HEK293T (cell line): ENCODE results near the gene IFIH1.

Source experiments
- CTCF ChIA-PET: fragments of 350-600 bp; formaldehyde crosslinking; extraction: SDS; loops from one replicate; lab custom pipeline; 2021; ENCODE audit warnings: antibody characterized with exemption, inconsistent platforms; lab: Yijun Ruan, JAX
- POLR2A ChIA-PET: fragments of 350-600 bp; formaldehyde crosslinking; extraction: SDS; loops from one replicate; lab custom pipeline; 2020; ENCODE audit warnings: antibody characterized with exemption, inconsistent platforms; lab: Yijun Ruan, JAX
- DNase-seq: peaks from one replicate; pipeline ENCODE4 v3.0.0; 2012; ENCODE audit warnings: mixed read lengths; ENCODE audit errors: extremely low spot score
- ARNT ChIP-seq: fragments of 450-650 bp; IDR thresholded peaks from 2 replicates; pipeline ENCODE4 v1.6.1; 2017; ENCODE audit warnings: mild to moderate bottlenecking
- BHLHE40 ChIP-seq: fragments of 450-650 bp; IDR thresholded peaks from 2 replicates; pipeline ENCODE4 v1.6.1; 2016; ENCODE audit warnings: mild to moderate bottlenecking, moderate library complexity, borderline replicate concordance
- CTBP1 ChIP-seq: fragments of 450-650 bp; IDR thresholded peaks from 2 replicates; pipeline ENCODE4 v1.6.1; 2016; ENCODE audit warnings: borderline replicate concordance
- ELF4 ChIP-seq: fragments of 450-650 bp; IDR thresholded peaks from 2 replicates; pipeline ENCODE4 v1.6.1; 2017; ENCODE audit warnings: antibody characterized with exemption
- FOXA1 ChIP-seq: fragments of 450-650 bp; IDR thresholded peaks from 2 replicates; pipeline ENCODE4 v1.6.1; 2016; ENCODE audit warnings: mild to moderate bottlenecking
- FOXK2 ChIP-seq: fragments of 450-650 bp; IDR thresholded peaks from 2 replicates; pipeline ENCODE4 v1.6.1; 2016; ENCODE audit warnings: mild to moderate bottlenecking
- FOXM1 ChIP-seq: fragments of 450-650 bp; IDR thresholded peaks from 2 replicates; pipeline ENCODE4 v1.6.1; 2017; ENCODE audit warnings: mild to moderate bottlenecking, borderline replicate concordance
- HDGF ChIP-seq: fragments of 450-650 bp; IDR thresholded peaks from 2 replicates; pipeline ENCODE4 v1.6.1; 2017; ENCODE audit warnings: antibody characterized with exemption, borderline replicate concordance
- L3MBTL2 ChIP-seq: fragments of 450-650 bp; conservative IDR thresholded peaks from 2 replicates; pipeline ENCODE4 v1.6.1; 2016; ENCODE audit warnings: mild to moderate bottlenecking
- LEF1 ChIP-seq: fragments of 450-650 bp; IDR thresholded peaks from 2 replicates; pipeline ENCODE4 v1.6.1; 2017; ENCODE audit warnings: mild to moderate bottlenecking, borderline replicate concordance
- NFRKB ChIP-seq: fragments of 450-650 bp; IDR thresholded peaks from 2 replicates; pipeline ENCODE4 v1.6.1; 2016; ENCODE audit warnings: mild to moderate bottlenecking, moderate library complexity
- PKNOX1 ChIP-seq: fragments of 450-650 bp; IDR thresholded peaks from 2 replicates; pipeline ENCODE4 v1.6.1; 2016
- SP1 ChIP-seq: fragments of 450-650 bp; IDR thresholded peaks from 2 replicates; pipeline ENCODE4 v1.6.1; 2017
- SUZ12 ChIP-seq: fragments of 450-650 bp; IDR thresholded peaks from 2 replicates; pipeline ENCODE4 v1.6.1; 2016; ENCODE audit warnings: mild to moderate bottlenecking
- TARDBP ChIP-seq: fragments of 450-650 bp; IDR thresholded peaks from 2 replicates; pipeline ENCODE4 v1.6.1; 2016
- ZNF384 ChIP-seq: fragments of 450-650 bp; IDR thresholded peaks from 2 replicates; pipeline ENCODE4 v1.6.1; 2016

Gene IFIH1

GRCh38 chr2:162261032-162261945 lies 57.2 kb downstream of the IFIH1 start:
- DNase-seq: no peak
- TF ChIP-seq PKNOX1 (no peak), FOXA1 (no peak), FOXM1 (no peak), LEF1 (no peak), TARDBP (no peak), BHLHE40 (no peak), ZNF384 (no peak), ELF4 (no peak), NFRKB (no peak), CTBP1 (no peak), HDGF (no peak), SP1 (no peak), SUZ12 (no peak), L3MBTL2 (no peak)
- CTCF ChIA-PET: no interaction called here
- POLR2A ChIA-PET: no interaction called here

- no peak for TF ChIP-seq HDGF
- CTCF ChIA-PET: no interaction called here
- POLR2A ChIA-PET: no interaction called here
- no peak for DNase-seq
Measured at GRCh38 chr2:162258686-162259085, 59.8 kb downstream of the IFIH1 start.

- POLR2A ChIA-PET: no interaction called here
- DNase-seq: no peak
- TF ChIP-seq ZNF384 (no peak), SP1 (no peak), L3MBTL2 (no peak), ARNT (no peak), ELF4 (no peak), SUZ12 (no peak), FOXA1 (no peak), LEF1 (no peak), PKNOX1 (no peak), TARDBP (no peak), FOXK2 (no peak), CTBP1 (no peak), HDGF (no peak), FOXM1 (no peak), NFRKB (no peak), BHLHE40 (no peak)
- CTCF ChIA-PET: no interaction called here
Measured at GRCh38 chr2:162258169-162258568, 60.3 kb downstream of the IFIH1 start.

GRCh38 chr2:162257425-162257824 lies 61.1 kb downstream of the IFIH1 start:
- no peak for DNase-seq
- CTCF ChIA-PET: no interaction called here
- no peak for TF ChIP-seq ELF4
- TF ChIP-seq TARDBP: no peak
- TF ChIP-seq HDGF: no peak
- no peak for TF ChIP-seq FOXK2
- no peak for TF ChIP-seq SP1
- no peak for TF ChIP-seq NFRKB
- TF ChIP-seq FOXA1: no peak
- POLR2A ChIA-PET: no interaction called here

GRCh38 chr2:162256591-162256991 lies 61.9 kb downstream of the IFIH1 start:
- TF ChIP-seq SP1 (no peak), SUZ12 (no peak), L3MBTL2 (no peak), BHLHE40 (no peak), PKNOX1 (no peak), HDGF (no peak), FOXK2 (no peak), ZNF384 (no peak), ARNT (no peak), TARDBP (no peak), NFRKB (no peak), ELF4 (no peak), CTBP1 (no peak), LEF1 (no peak), FOXM1 (no peak), FOXA1 (no peak)
- POLR2A ChIA-PET: no interaction called here
- CTCF ChIA-PET: no interaction called here
- no peak for DNase-seq

GRCh38 chr2:162254236-162254871 lies 64.1 kb downstream of the IFIH1 start:
- TF ChIP-seq FOXK2 (no peak), LEF1 (no peak), PKNOX1 (no peak), ELF4 (no peak), FOXA1 (no peak), NFRKB (no peak), TARDBP (no peak), ARNT (no peak)
- CTCF ChIA-PET: no interaction called here
- no peak for DNase-seq
- POLR2A ChIA-PET: no interaction called here
